ENCODE results near the gene LPP.

The LPP gene

GRCh38 chr3:188111002-188111584, 42.9 kb upstream of the LPP start:
- TF ChIP-seq FOXK2 (IDR thresholded peaks at IDR 0.05) (no peak), ELF4 (IDR thresholded peaks at IDR 0.05) (no peak)
- DNase-seq (ENCODE audit: extremely low spot score): no peak
- CTCF ChIA-PET: no interaction called here
- POLR2A ChIA-PET: no interaction called here

- no peak for DNase-seq (ENCODE audit: extremely low spot score)
- ChIA-PET POLR2A (no interaction called here), CTCF (no interaction called here)
- no peak for TF ChIP-seq LEF1 (IDR thresholded peaks at IDR 0.05; ENCODE audit: borderline replicate concordance)
- no peak for TF ChIP-seq BHLHE40 (IDR thresholded peaks at IDR 0.05; ENCODE audit: borderline replicate concordance)
- no peak for TF ChIP-seq PKNOX1 (IDR thresholded peaks at IDR 0.05)
- no peak for TF ChIP-seq FOXM1 (IDR thresholded peaks at IDR 0.05; ENCODE audit: borderline replicate concordance)
- no peak for TF ChIP-seq FOXK2 (IDR thresholded peaks at IDR 0.05)
- no peak for TF ChIP-seq HDGF (IDR thresholded peaks at IDR 0.05; ENCODE audit: borderline replicate concordance)
Measured at GRCh38 chr3:188113756-188114155, 40.2 kb upstream of the LPP start.

GRCh38 chr3:188119846-188120245, 34.1 kb upstream of the LPP start:
- CTCF ChIA-PET: no interaction called here
- TF ChIP-seq ELF4 (IDR thresholded peaks at IDR 0.05) (no peak), TARDBP (IDR thresholded peaks at IDR 0.05) (no peak), ARNT (IDR thresholded peaks at IDR 0.05) (no peak), FOXA1 (IDR thresholded peaks at IDR 0.05) (no peak), SP1 (IDR thresholded peaks at IDR 0.05) (no peak), LEF1 (IDR thresholded peaks at IDR 0.05; ENCODE audit: borderline replicate concordance) (no peak), SUZ12 (IDR thresholded peaks at IDR 0.05) (no peak), BHLHE40 (IDR thresholded peaks at IDR 0.05; ENCODE audit: borderline replicate concordance) (no peak), NFRKB (IDR thresholded peaks at IDR 0.05) (no peak), PKNOX1 (IDR thresholded peaks at IDR 0.05) (no peak), L3MBTL2 (conservative IDR thresholded peaks at IDR 0.05) (no peak), HDGF (IDR thresholded peaks at IDR 0.05; ENCODE audit: borderline replicate concordance) (no peak), FOXK2 (IDR thresholded peaks at IDR 0.05) (no peak), ZNF384 (IDR thresholded peaks at IDR 0.05) (no peak)
- POLR2A ChIA-PET: no interaction called here
- DNase-seq (ENCODE audit: extremely low spot score): no peak

GRCh38 chr3:188122571-188123169, 31.3 kb upstream of the LPP start:
- CTCF ChIA-PET: no interaction called here
- TF ChIP-seq CTBP1 (IDR thresholded peaks at IDR 0.05; ENCODE audit: borderline replicate concordance) (no peak), FOXK2 (IDR thresholded peaks at IDR 0.05) (no peak), BHLHE40 (IDR thresholded peaks at IDR 0.05; ENCODE audit: borderline replicate concordance) (no peak), HDGF (IDR thresholded peaks at IDR 0.05; ENCODE audit: borderline replicate concordance) (no peak), FOXA1 (IDR thresholded peaks at IDR 0.05) (no peak), LEF1 (IDR thresholded peaks at IDR 0.05; ENCODE audit: borderline replicate concordance) (no peak), ZNF384 (IDR thresholded peaks at IDR 0.05) (no peak), SP1 (IDR thresholded peaks at IDR 0.05) (no peak)
- POLR2A ChIA-PET: no interaction called here
- DNase-seq (ENCODE audit: extremely low spot score): no peak

- ChIA-PET POLR2A (no interaction called here), CTCF (no interaction called here)
- DNase-seq (ENCODE audit: extremely low spot score): no peak
- TF ChIP-seq HDGF (IDR thresholded peaks at IDR 0.05; ENCODE audit: borderline replicate concordance) (no peak), FOXA1 (IDR thresholded peaks at IDR 0.05) (no peak), BHLHE40 (IDR thresholded peaks at IDR 0.05; ENCODE audit: borderline replicate concordance) (no peak), ZNF384 (IDR thresholded peaks at IDR 0.05) (no peak), L3MBTL2 (conservative IDR thresholded peaks at IDR 0.05) (no peak), SUZ12 (IDR thresholded peaks at IDR 0.05) (no peak), CTBP1 (IDR thresholded peaks at IDR 0.05; ENCODE audit: borderline replicate concordance) (no peak), ELF4 (IDR thresholded peaks at IDR 0.05) (no peak), FOXM1 (IDR thresholded peaks at IDR 0.05; ENCODE audit: borderline replicate concordance) (no peak), LEF1 (IDR thresholded peaks at IDR 0.05; ENCODE audit: borderline replicate concordance) (no peak), ARNT (IDR thresholded peaks at IDR 0.05) (no peak), PKNOX1 (IDR thresholded peaks at IDR 0.05) (no peak), TARDBP (IDR thresholded peaks at IDR 0.05) (no peak), NFRKB (IDR thresholded peaks at IDR 0.05) (no peak), FOXK2 (IDR thresholded peaks at IDR 0.05) (no peak), SP1 (IDR thresholded peaks at IDR 0.05) (no peak)
Measured at GRCh38 chr3:188123170-188123905, 30.6 kb upstream of the LPP start.

GRCh38 chr3:188124184-188124583, 29.8 kb upstream of the LPP start:
- POLR2A ChIA-PET: no interaction called here
- DNase-seq (ENCODE audit: extremely low spot score): no peak
- TF ChIP-seq SUZ12 (IDR thresholded peaks at IDR 0.05) (no peak), ZNF384 (IDR thresholded peaks at IDR 0.05) (no peak), PKNOX1 (IDR thresholded peaks at IDR 0.05) (no peak), LEF1 (IDR thresholded peaks at IDR 0.05; ENCODE audit: borderline replicate concordance) (no peak), BHLHE40 (IDR thresholded peaks at IDR 0.05; ENCODE audit: borderline replicate concordance) (no peak), SP1 (IDR thresholded peaks at IDR 0.05) (no peak), NFRKB (IDR thresholded peaks at IDR 0.05) (no peak), ARNT (IDR thresholded peaks at IDR 0.05) (no peak), FOXA1 (IDR thresholded peaks at IDR 0.05) (no peak), ELF4 (IDR thresholded peaks at IDR 0.05) (no peak), TARDBP (IDR thresholded peaks at IDR 0.05) (no peak), FOXM1 (IDR thresholded peaks at IDR 0.05; ENCODE audit: borderline replicate concordance) (no peak), HDGF (IDR thresholded peaks at IDR 0.05; ENCODE audit: borderline replicate concordance) (no peak), CTBP1 (IDR thresholded peaks at IDR 0.05; ENCODE audit: borderline replicate concordance) (no peak), FOXK2 (IDR thresholded peaks at IDR 0.05) (no peak), L3MBTL2 (conservative IDR thresholded peaks at IDR 0.05) (no peak)
- CTCF ChIA-PET: no interaction called here
